NCI-H2081 treated with DMSO at 0.1 percent for 48 hours (cell line): ENCODE measurements around the gene ADAMTSL2.

ENCODE experiments used
- DNase-seq: peaks from one replicate; lab custom pipeline; 2025; lab: John Stamatoyannopoulos, UW

Gene ADAMTSL2

GRCh38 chr9:133518200-133518599 is 16.3 kb upstream of the ADAMTSL2 start:
- DNase-seq, result no peak

GRCh38 chr9:133518706-133519449 is 15.6 kb upstream of the ADAMTSL2 start:
- DNase-seq, result no peak

GRCh38 chr9:133519693-133520092 is 14.8 kb upstream of the ADAMTSL2 start:
- no peak for DNase-seq

- DNase-seq, result no peak
Measured at GRCh38 chr9:133520121-133520835, 14.2 kb upstream of the ADAMTSL2 start.

- DNase-seq, result no peak
Measured at GRCh38 chr9:133521122-133522072, 13.1 kb upstream of the ADAMTSL2 start.

- DNase-seq, result no peak
Measured at GRCh38 chr9:133522073-133522910, 12.2 kb upstream of the ADAMTSL2 start.

GRCh38 chr9:133523106-133523505 is 11.4 kb upstream of the ADAMTSL2 start:
- DNase-seq, result no peak

- DNase-seq, result no peak
Measured at GRCh38 chr9:133524146-133524545, 10.4 kb upstream of the ADAMTSL2 start.

- DNase-seq, result no peak
Measured at GRCh38 chr9:133524679-133525228, 9.8 kb upstream of the ADAMTSL2 start, which contains the start of gene MYMK. TSS of gene MYMK (minus strand) at chr9:133524959. CDS start at chr9:133524844, 115 bp downstream.

- DNase-seq, result no peak
Measured at GRCh38 chr9:133525677-133526076, 8.8 kb upstream of the ADAMTSL2 start.

- no peak for DNase-seq
Measured at GRCh38 chr9:133526721-133527321, 7.7 kb upstream of the ADAMTSL2 start.

GRCh38 chr9:133527444-133527920 is 7.0 kb upstream of the ADAMTSL2 start:
- no peak for DNase-seq

- DNase-seq, result no peak
Measured at GRCh38 chr9:133528001-133528875, 6.3 kb upstream of the ADAMTSL2 start.

- DNase-seq, result no peak
Measured at GRCh38 chr9:133528876-133529241, 5.6 kb upstream of the ADAMTSL2 start.

GRCh38 chr9:133529457-133529856 is 5.0 kb upstream of the ADAMTSL2 start:
- no peak for DNase-seq

GRCh38 chr9:133529874-133530273 is 4.6 kb upstream of the ADAMTSL2 start:
- no peak for DNase-seq

GRCh38 chr9:133531293-133531692 is 3.2 kb upstream of the ADAMTSL2 start:
- DNase-seq, result no peak

GRCh38 chr9:133532937-133533668 is 1.4 kb upstream of the ADAMTSL2 start:
- DNase-seq, result no peak

- DNase-seq, result no peak
Measured at GRCh38 chr9:133533857-133534256, 647 bp upstream of the ADAMTSL2 start.
